GM21390 (cell line): ENCODE data around the gene AGAP5.
"Not testable (repeated sequence)": the region's sequence is repeated elsewhere in the genome, so short reads cannot be mapped to it uniquely, and the experiment has no call there.

Experiments used
- ATAC-seq: cut with Tn5 transposase; IDR thresholded peaks from one replicate; pipeline ENCODE4 v1.9.1; 2021; ENCODE audit not compliant: unreplicated experiment

The AGAP5 gene

GRCh38 chr10:73715179-73716156, 17.6 kb upstream of the AGAP5 start:
- not testable (repeated sequence) for ATAC-seq

DNA sequence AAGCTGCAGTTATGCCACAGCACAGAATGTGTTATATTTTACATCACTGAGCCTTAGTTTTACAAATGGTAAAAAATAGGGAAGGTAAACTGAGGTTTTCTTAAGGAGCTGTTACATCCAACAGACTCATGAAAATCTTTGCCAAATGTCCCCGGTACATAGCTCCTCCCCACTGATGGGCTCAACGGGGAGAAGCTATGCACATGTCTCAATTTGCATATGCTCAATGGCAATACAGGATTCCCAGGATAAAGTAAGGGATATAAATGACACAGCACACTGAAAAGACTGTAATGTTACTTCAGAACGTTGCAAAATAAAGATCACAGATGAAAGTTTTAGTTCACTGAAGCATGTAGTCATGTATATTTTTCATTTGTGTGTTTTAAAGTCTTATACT, 16.6 kb upstream of the AGAP5 start:
- ATAC-seq: not testable (repeated sequence)

DNA sequence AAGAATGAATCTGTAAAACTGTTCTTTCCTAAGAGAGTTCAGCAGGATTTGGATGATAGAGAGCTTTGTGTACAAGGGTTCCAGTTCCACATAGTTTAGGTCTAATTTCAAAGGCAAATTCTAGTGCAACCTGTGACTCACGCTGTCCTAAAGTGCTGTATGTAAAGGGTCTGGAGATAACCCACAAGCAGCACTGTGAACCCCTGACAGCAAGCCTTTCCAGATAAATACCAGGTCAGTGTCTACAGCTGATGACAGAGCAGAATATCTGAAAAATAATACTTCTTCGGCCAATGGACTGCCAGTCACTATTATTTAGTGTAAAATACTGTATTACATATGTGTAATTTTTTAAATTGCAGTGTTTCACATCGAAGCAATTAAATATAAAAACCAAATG, 16.0 kb upstream of the AGAP5 start:
- ATAC-seq: not testable (repeated sequence)

- not testable (repeated sequence) for ATAC-seq
These were observed 13.8 kb upstream of the AGAP5 start for GRCh38 chr10:73711683-73712082.

GRCh38 chr10:73708122-73708521, 10.2 kb upstream of the AGAP5 start:
- ATAC-seq: not testable (repeated sequence)

- not testable (repeated sequence) for ATAC-seq
These were observed 9.7 kb upstream of the AGAP5 start for GRCh38 chr10:73707628-73708027.

- not testable (repeated sequence) for ATAC-seq
These were observed 8.6 kb upstream of the AGAP5 start for GRCh38 chr10:73706488-73706887.

- not testable (repeated sequence) for ATAC-seq
These were observed 7.7 kb upstream of the AGAP5 start for GRCh38 chr10:73705506-73706072.

GRCh38 chr10:73703924-73704323, 6.0 kb upstream of the AGAP5 start:
- ATAC-seq: not testable (repeated sequence)

- ATAC-seq: not testable (repeated sequence)
These were observed 910 bp upstream of the AGAP5 start for GRCh38 chr10:73698819-73699218.

GRCh38 chr10:73695302-73695701, 2.6 kb downstream of the AGAP5 start:
- not testable (repeated sequence) for ATAC-seq

GRCh38 chr10:73690755-73691154, 7.2 kb downstream of the AGAP5 start:
- ATAC-seq: not testable (repeated sequence)

DNA sequence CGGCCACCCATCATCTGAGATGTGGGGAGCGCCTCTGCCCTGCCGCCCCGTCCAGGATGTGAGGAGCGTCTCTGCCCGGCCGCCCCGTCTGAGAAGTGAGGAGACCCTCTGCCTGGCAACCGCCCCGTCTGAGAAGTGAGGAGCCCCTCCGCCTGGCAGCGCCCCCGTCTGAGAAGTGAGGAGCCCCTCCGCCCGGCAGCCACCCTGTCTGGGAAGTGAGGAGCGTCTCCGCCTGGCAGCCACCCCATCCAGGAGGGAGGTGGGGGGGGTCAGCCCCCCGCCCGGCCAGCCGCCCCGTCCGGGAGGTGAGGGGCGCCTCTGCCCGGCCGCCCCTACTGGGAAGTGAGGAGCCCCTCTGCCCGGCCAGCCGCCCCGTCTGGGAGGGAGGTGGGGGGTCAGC, 8.3 kb downstream of the AGAP5 start:
- ATAC-seq: not testable (repeated sequence)

- ATAC-seq: not testable (repeated sequence)
These were observed 10.3 kb downstream of the AGAP5 start for GRCh38 chr10:73687641-73688040.

DNA sequence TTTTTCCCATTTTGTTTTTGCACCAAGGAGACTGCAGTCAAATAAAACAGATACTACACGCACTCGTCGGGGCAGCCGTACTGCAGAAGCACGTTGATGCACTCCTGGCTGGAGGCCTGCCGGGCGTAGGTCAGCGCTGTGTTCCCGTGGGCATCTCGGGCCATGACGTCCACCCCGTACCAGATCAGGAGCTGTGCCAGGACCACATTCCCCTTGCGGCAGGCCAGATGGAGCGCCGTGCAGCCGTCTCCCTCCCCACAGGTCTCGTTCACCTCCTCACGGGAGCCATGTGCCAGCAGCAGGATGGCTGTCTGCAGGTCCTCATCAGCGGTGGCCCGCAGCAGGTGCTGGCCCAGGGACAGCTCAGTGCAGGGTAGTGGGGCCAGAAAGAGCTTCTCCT, 23.4 kb downstream of the AGAP5 start:
- not testable (repeated sequence) for ATAC-seq

- ATAC-seq: not testable (repeated sequence)
These were observed 29.5 kb downstream of the AGAP5 start for GRCh38 chr10:73668378-73668777.

DNA sequence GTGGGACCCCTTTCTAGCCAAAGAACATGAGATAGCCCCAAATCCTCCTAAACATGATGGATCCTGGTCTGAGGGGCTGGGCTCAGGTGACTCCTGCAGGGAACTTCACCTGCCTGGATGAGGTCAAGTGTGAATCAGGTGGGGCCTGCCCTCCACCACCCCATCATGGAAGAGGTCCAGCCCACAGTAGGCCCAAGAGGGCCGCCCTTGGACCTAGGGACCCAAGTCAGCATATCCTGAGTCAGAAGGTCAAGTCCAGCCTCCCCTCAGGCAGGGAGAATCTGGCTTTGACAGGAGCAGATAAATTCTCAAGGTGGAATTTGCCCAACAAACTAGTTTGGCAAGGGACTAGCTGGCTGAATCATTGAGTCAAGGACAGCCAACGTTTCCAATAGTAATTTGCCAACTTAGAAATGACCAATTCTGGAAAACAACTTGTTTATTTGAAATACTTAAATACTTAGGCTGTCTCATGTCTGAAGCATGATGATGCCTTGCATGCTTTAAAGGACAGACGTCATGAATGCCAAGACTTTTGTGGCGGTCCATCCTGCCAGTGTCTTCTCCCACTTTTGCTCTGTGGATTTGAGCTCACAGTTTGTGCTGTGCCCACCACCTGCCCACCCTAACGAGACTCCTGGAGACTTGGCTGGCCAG, 31.6 kb downstream of the AGAP5 start:
- ATAC-seq: not testable (repeated sequence)

DNA sequence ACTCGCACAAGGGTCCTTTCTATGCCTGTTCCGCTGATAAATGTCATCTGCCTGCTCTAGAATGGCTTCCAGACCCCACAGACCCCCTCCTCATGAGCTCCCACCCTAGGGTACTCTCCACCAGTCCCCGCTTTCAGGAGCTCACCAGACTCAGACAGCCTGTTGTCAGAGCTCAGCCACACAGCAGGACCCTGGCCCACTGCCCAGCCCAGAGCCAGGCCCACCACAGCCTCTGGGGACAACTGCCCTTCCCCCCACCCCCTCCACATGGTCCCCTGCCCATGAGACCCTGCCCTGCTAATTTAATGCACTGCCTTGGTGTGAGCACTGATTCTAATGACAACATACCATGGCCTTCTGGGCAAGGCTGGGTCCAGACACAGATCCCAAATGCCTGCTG, 32.3 kb downstream of the AGAP5 start:
- ATAC-seq: not testable (repeated sequence)

- not testable (repeated sequence) for ATAC-seq
These were observed 33.5 kb downstream of the AGAP5 start for GRCh38 chr10:73664156-73665040.

- ATAC-seq: not testable (repeated sequence)
These were observed 34.3 kb downstream of the AGAP5 start for GRCh38 chr10:73663621-73664020.
